Astrocyte (in vitro differentiated cells and primary cell): ENCODE measurements around the gene IQCB1.

Experiments
- CTCF ChIP-seq: IDR thresholded peaks from 2 replicates; pipeline ENCODE4 v1.5.1; 2011; ENCODE audit warnings: low read depth, mild to moderate bottlenecking, inconsistent platforms, low read length, moderate library complexity; ENCODE audit not compliant: insufficient read depth
- EZH2 ChIP-seq: IDR thresholded peaks from 2 replicates; pipeline ENCODE4 v1.6.1; 2012; ENCODE audit warnings: mild to moderate bottlenecking, low read length, inconsistent platforms; ENCODE audit not compliant: insufficient read depth

GRCh38 chr3:121768452-121768851 is 66.4 kb downstream of the IQCB1 start:
- no peak for TF ChIP-seq CTCF
- no peak for TF ChIP-seq EZH2
